ENCODE measurements around the gene THSD4.

THSD4 gene

GRCh38 chr15:71440489-71441110, 325.3 kb downstream of the THSD4 start:
- DNase-seq, result no peak

- no peak for DNase-seq
These were observed 328.3 kb downstream of the THSD4 start for GRCh38 chr15:71443538-71443937.

DNA sequence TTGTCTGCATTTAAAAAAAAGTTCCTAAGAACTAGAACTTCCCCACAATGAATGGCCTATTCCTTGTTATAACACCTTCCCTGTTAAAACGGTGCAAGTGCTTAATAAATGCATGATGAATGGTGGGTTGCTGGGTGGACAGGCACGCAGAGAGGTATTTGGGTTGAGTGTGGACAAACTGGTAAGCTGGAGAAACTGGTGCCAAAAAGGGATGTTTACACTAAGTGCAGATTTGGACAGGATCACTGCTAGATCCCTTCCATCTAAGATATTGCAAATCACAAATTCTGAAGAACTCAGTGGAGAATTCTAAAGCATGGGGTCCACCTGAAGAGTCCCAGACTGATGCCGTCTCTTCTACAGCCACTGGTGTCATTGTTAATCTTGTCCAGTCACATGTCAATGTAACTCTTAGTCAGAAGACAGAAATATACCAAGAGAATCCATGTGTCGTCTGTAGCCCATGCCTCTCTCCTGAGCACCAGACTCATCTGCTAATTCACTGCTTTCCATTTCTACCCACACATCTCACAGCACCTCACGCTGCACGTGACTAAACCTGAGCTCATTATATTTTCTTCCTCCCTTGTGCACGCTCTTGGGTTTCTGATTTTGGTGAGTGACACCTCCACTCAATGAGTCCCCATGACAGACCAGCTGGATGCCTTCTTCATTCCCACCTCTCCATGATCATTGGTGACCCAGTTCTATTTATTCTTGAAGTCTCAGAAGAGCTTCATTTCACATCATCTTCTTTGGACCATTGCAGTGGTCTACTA, 328.9 kb downstream of the THSD4 start:
- no peak for DNase-seq

DNA sequence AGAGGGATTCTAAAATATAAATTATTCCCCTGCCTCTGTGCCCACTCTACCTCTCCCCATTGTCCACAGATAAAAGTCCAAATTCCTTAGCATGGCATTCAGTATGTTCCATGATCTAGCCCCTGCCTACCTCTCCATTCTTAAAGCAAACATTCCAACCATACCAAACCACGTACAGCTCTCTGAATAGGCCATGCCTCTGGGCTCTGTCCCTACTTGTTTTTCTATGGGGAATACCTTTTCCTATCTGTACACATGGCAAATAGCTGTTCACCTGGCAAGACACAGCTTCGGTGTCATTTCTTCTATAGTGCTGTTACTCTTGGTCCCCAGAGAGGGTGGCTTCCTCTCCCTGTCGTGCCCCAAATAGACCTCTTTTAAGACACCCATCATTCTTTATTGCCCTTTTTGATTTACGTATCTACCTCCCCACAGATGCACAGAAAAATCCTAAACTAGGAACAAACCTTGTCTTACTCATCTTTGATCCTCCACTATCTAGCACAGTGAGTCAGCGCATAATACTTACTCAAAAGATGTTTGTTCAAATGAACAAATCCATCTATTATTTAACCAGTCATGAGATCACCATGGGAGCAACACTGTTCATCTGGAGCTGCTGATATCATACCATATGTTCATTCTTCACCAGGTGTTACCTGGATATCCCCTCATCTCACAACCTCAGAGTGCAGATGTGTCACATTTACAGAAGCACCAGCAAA, 329.8 kb downstream of the THSD4 start:
- no peak for DNase-seq

GRCh38 chr15:71447328-71448250, 332.3 kb downstream of the THSD4 start:
- no peak for DNase-seq

GRCh38 chr15:71448688-71449114, 333.4 kb downstream of the THSD4 start:
- no peak for DNase-seq

DNA sequence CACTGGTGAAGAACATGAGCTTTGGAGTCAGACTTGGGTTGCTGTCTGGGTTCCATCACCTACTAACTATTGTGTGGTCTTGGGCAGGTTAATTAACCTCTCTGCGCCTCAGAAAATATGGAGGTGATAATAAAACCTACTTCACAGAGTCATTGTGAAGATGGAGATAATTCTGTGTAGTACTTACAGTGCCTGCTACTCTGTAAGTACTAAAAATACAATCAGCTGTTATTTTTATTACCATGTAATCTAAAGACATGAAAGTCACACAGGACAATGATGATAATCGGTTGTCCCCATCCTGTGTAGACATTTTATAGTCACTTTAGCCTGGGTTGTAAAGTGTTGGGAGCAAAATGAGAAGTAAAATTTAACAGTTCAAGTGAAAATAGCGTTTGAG, 334.1 kb downstream of the THSD4 start:
- DNase-seq, result no peak

DNA sequence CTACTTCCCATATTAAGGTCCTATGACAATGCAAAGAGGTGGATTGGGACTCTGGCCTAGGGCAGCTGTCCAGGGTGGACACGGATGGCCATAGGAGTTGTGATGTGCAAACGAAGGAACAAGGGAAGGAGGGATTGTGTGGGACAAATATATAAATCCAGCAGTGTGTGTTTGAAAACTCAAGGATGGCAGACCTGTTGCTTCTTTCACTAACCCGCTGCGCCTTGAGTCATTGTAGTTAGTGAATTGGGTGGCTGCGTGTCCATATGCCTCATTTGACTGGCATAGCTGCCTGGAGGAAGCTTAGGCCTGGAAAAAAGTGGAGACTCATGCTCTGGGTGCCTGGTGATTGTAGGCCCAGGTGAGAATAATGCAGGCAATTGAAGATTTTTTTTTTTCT, 334.7 kb downstream of the THSD4 start:
- DNase-seq, result no peak

GRCh38 chr15:71451130-71451529, 335.9 kb downstream of the THSD4 start:
- DNase-seq, result no peak

DNA sequence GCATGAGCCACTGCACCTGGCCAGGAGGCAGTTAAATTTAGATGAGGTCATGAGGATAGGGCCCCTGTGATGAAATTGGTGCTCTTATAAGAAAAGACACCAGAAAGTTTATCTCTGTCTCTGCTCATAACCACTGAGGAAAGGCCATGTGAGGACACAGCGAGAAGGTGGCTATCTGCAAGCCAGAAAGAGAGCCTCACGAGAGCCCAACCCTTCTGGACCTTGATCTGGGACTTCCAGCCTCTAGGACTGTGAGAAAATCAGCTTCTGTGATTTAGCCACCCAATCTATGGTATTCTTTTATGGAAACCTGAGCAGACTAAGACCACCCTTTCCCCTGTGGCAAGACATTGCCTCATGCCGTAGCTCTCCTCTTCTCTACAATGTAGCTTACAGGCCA, 337.6 kb downstream of the THSD4 start:
- no peak for DNase-seq

DNA sequence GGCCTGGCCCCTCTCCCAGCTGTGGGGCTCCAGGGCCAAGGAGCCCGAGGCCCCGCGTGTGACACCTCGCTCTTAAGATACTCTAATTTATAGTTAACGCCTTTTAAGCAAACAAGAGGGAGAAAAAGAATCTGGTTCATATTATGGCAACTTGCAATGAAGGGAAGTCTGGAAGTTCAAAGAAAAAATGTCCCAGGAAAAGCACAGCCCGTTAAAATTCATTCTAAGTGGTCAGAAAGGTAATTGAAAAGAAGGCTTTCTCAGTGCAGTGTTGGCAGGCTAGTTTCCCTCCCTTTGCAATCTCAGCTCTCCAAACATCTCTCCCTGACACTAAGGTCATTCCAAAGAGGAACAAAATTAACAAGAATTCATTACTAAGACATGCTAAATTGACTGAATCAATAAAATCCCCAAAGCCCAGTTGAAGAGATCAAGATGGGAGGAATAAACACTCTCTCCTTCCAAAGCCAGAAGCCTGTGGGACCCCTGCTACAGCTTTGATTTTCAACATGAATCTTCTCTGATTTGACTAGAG, 339.3 kb downstream of the THSD4 start:
- no peak for DNase-seq

- DNase-seq, result no peak
These were observed 339.8 kb downstream of the THSD4 start for GRCh38 chr15:71455107-71455506.

- no peak for DNase-seq
These were observed 340.6 kb downstream of the THSD4 start for GRCh38 chr15:71455878-71456277.

DNA sequence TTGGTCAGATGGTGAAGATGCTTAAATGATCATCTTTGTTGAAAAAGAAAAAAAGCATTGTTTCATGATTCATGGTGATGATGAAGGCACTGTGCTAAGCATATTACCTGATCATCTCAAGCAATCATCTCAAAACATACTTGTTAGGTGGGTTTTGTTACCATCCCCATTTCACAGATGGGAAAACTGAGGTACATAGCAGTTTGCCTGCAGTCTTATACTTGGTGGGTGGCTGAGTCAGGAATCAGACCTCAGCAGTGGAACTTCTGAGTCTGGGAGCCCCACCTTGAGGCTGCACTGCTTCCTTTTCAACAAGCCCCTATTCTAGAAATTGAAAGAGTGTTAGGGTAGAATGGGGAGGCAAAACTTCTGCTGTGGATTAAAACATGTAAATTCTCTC, 341.1 kb downstream of the THSD4 start:
- DNase-seq, result no peak

- DNase-seq, result no peak
These were observed 341.5 kb downstream of the THSD4 start for GRCh38 chr15:71456811-71457210.

GRCh38 chr15:71458089-71458660, 342.9 kb downstream of the THSD4 start:
- DNase-seq, result no peak

- DNase-seq, result no peak
These were observed 346.5 kb downstream of the THSD4 start for GRCh38 chr15:71461748-71462147.

DNA sequence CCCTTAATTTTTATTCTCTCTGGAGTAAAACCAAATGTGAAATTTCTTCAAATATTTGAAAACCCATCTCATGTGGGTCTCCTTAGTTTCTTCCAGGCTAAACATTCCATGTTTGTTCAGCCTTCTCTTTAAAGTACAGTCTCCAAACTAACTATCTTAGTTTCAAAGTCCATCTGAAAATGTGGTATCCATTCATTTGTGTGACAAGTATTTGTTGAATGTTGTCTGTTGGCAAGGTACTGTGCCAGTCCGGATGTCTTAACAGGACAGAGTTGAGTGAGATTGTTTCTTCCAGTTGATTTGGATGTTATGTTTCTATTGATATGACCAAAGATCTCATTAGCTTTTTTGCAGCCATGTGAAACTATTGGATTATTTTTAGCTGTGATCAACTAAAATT, 347.4 kb downstream of the THSD4 start:
- no peak for DNase-seq

- no peak for DNase-seq
These were observed 347.9 kb downstream of the THSD4 start for GRCh38 chr15:71463156-71463665.

DNA sequence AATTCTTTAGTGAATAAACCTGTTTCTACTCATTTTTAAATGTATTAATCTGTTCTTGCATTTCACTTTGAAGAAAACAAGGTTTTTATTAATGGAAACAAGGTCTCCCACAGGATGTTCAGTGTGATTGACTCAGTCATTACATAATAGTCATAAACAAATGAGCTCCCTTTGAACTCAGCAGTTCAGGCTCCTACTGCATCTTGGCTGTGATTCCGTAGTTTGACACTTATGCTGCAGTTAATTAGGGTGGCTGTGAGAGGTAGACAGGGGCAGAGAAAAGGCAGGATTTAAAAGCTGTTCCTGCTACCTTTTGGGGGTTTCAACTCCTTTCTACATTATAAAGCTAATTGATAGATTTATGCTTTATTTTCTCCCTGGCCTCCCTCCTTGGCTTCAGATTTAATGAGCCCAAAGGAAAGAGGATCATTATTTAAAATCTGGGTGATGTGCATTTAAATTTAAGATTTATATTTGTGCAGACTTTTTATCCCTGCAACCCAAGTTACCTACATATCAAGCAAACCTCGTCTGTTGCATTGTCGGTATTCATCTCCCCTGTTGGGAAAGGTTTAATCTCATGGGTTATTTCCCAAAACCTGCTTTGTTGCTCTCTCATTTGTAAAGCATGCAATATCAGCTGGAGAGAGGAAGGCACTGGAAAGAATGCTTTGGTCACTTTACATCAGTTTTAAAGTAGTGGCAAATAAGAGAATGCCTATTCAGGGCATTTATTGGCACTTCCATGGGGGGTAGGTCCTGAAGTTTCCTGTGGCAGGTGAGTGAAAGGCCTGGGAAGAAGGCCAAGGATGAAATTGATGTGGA, 350.1 kb downstream of the THSD4 start:
- no peak for DNase-seq

GRCh38 chr15:71468715-71469114, 353.4 kb downstream of the THSD4 start:
- DNase-seq, result no peak

Data from GOT3 (cell line).